ENCODE results near the gene STPG3. TPM values are rescaled to one million over a fixed set of nuclear protein-coding genes. Genes with fewer than 3 reads are reported as not detected.

The STPG3 gene
- total and polyA plus RNA-seq, 2 of the 13 experiments (the other 11 are each of a cell fraction or from before 2014, with no cell fraction given), result not detected

DNA sequence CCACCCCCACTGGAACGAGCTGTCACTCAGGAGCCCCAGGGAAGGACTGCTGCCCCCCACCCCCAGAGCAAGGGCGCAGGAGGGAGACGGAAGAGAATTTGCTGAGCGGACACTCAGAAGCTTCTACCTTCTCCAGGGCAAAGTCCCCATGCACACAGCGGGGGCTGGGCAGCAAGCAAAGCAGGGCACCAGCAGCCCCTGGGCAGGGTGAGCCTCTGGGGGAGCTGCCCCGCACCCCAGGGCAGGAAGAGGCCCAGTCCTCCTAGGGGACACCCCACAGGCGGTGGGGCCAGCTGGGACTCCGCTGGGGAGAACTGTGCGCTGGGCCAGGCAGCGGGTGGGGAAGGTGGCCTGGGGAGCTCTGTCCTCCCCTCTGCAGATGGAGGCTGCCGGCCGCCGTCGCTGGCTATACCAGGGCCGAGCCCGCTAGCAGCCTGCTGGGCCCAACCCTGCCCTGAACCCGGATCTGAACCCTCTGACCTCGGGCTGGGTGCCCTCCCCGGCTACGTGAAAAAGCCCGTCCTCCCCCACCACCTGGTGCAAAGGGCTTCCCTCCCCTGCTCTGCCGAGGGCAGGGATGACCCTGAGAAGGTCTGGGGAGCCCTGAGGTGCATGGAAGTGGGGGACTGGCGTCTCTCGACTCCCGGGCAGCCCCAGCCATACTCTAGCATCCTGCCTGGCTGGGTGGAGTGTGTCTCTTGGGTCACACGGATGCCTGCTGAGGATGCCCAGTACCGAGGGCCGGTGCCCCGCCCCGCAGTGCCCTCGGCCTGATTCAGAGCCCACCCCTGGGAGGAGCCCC lies 21.0 kb upstream of the STPG3 start (continued):
- TF ChIP-seq ZBTB40 (IDR thresholded peaks at IDR 0.05) (no peak), ZBTB40 (CRISPR knock-in tag; IDR thresholded peaks at IDR 0.05) (peak; percentile 68; the same call in 1 of the 2 replicates), HMG20B (CRISPR knock-in tag; conservative IDR thresholded peaks at IDR 0.05) (no peak), ZNF777 (CRISPR knock-in tag; IDR thresholded peaks at IDR 0.05) (peak; percentile 59; the same call in 1 of the 2 replicates), RELA (CRISPR knock-in tag; IDR thresholded peaks at IDR 0.05) (0 out of 2 replicates have a peak, but pooled peaks have one; percentile 33), ZNF773 (CRISPR knock-in tag; IDR thresholded peaks at IDR 0.05; ENCODE audit: borderline replicate concordance) (no peak), POLR2AphosphoS5 (IDR thresholded peaks at IDR 0.05; ENCODE audit: low read depth, low read length) (peak; percentile 25; the same call in 1 of the 2 replicates), ZNF761 (CRISPR knock-in tag; conservative IDR thresholded peaks at IDR 0.05) (0 out of 2 replicates have a peak, but pooled peaks have one; percentile 35), MYC (CRISPR knock-in tag; IDR thresholded peaks at IDR 0.05; ENCODE audit: borderline replicate concordance) (no peak), ZFP91 (CRISPR knock-in tag; IDR thresholded peaks at IDR 0.05; ENCODE audit: borderline replicate concordance) (peak; percentile 46; the same call in 1 of the 2 replicates), ZKSCAN5 (CRISPR knock-in tag; IDR thresholded peaks at IDR 0.05) (no peak), THAP8 (CRISPR knock-in tag; IDR thresholded peaks at IDR 0.05; ENCODE audit: borderline replicate concordance) (no peak), NCOA1 (CRISPR knock-in tag; IDR thresholded peaks at IDR 0.05) (no peak), MAZ (IDR thresholded peaks at IDR 0.05; ENCODE audit: borderline replicate concordance, low read depth, low read length) (no peak), MAZ (CRISPR knock-in tag; IDR thresholded peaks at IDR 0.05; ENCODE audit: low read depth) (peak; percentile 47; the same call in 1 of the 2 replicates), RARA (CRISPR knock-in tag; IDR thresholded peaks at IDR 0.05) (peak; percentile 74)
- TF ChIP-seq, protein P1, sequence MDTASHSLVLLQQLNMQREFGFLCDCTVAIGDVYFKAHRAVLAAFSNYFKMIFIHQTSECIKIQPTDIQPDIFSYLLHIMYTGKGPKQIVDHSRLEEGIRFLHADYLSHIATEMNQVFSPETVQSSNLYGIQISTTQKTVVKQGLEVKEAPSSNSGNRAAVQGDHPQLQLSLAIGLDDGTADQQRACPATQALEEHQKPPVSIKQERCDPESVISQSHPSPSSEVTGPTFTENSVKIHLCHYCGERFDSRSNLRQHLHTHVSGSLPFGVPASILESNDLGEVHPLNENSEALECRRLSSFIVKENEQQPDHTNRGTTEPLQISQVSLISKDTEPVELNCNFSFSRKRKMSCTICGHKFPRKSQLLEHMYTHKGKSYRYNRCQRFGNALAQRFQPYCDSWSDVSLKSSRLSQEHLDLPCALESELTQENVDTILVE (CRISPR knock-in tag; IDR thresholded peaks at IDR 0.05), result peak; percentile 28; the same call in 1 of the 2 replicates

Data from HepG2 (cell line).